Neural cell (in vitro differentiated cells): Measurements from ENCODE around the gene OR5K3.
"Not testable (repeated sequence)": the region's sequence is repeated elsewhere in the genome, so short reads cannot be mapped to it uniquely, and the experiment has no call there.

Experiments used
- EZH2 ChIP-seq: fragments of 200-600, 300-800 bp; shearing (Covaris generic), sonication (generic); IDR thresholded peaks from 2 replicates; pipeline ENCODE4 v1.6.1; 2014; ENCODE audit warnings: antibody characterized with exemption, low read length, borderline replicate concordance, mild to moderate bottlenecking; ENCODE audit not compliant: insufficient read depth, poor library complexity, severe bottlenecking
- TF ChIP-seq, protein P1 (sequence below): fragments of 450-650 bp; IDR thresholded peaks from 2 replicates; pipeline ENCODE4 v1.5.1; 2014; ENCODE audit warnings: antibody characterized with exemption, mild to moderate bottlenecking, moderate library complexity; ENCODE audit not compliant: poor library complexity, severe bottlenecking
- TF ChIP-seq, protein P2 (sequence below): IDR thresholded peaks from 2 replicates; pipeline ENCODE4 v1.6.1; 2012; ENCODE audit warnings: borderline replicate concordance

DNA sequence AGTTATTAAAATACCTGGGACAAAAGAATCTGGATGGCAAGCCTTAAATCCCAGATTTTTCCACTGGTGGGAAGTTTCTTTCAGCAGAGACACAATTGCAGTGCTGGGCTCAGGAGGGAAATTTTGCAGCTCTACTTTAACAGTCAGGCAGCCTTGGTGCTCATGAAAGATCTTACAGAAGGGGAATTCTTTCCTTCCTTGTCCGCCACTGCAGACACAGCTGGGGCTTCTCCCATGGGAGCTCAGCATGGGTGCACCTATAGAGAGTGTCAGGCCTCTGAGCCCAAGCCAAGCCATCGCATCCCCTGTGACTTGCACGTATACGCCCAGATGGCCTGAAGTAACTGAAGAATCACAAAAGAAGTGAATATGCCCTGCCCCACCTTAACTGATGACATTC, 6.0 kb downstream of the OR5K3 start:
- TF ChIP-seq EZH2, result not testable (repeated sequence)
- TF ChIP-seq, protein P1, sequence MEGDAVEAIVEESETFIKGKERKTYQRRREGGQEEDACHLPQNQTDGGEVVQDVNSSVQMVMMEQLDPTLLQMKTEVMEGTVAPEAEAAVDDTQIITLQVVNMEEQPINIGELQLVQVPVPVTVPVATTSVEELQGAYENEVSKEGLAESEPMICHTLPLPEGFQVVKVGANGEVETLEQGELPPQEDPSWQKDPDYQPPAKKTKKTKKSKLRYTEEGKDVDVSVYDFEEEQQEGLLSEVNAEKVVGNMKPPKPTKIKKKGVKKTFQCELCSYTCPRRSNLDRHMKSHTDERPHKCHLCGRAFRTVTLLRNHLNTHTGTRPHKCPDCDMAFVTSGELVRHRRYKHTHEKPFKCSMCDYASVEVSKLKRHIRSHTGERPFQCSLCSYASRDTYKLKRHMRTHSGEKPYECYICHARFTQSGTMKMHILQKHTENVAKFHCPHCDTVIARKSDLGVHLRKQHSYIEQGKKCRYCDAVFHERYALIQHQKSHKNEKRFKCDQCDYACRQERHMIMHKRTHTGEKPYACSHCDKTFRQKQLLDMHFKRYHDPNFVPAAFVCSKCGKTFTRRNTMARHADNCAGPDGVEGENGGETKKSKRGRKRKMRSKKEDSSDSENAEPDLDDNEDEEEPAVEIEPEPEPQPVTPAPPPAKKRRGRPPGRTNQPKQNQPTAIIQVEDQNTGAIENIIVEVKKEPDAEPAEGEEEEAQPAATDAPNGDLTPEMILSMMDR, result not testable (repeated sequence)
- TF ChIP-seq, protein P2, sequence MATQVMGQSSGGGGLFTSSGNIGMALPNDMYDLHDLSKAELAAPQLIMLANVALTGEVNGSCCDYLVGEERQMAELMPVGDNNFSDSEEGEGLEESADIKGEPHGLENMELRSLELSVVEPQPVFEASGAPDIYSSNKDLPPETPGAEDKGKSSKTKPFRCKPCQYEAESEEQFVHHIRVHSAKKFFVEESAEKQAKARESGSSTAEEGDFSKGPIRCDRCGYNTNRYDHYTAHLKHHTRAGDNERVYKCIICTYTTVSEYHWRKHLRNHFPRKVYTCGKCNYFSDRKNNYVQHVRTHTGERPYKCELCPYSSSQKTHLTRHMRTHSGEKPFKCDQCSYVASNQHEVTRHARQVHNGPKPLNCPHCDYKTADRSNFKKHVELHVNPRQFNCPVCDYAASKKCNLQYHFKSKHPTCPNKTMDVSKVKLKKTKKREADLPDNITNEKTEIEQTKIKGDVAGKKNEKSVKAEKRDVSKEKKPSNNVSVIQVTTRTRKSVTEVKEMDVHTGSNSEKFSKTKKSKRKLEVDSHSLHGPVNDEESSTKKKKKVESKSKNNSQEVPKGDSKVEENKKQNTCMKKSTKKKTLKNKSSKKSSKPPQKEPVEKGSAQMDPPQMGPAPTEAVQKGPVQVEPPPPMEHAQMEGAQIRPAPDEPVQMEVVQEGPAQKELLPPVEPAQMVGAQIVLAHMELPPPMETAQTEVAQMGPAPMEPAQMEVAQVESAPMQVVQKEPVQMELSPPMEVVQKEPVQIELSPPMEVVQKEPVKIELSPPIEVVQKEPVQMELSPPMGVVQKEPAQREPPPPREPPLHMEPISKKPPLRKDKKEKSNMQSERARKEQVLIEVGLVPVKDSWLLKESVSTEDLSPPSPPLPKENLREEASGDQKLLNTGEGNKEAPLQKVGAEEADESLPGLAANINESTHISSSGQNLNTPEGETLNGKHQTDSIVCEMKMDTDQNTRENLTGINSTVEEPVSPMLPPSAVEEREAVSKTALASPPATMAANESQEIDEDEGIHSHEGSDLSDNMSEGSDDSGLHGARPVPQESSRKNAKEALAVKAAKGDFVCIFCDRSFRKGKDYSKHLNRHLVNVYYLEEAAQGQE, result not testable (repeated sequence)
